ENCODE results near the gene CYP26A1.

DNA sequence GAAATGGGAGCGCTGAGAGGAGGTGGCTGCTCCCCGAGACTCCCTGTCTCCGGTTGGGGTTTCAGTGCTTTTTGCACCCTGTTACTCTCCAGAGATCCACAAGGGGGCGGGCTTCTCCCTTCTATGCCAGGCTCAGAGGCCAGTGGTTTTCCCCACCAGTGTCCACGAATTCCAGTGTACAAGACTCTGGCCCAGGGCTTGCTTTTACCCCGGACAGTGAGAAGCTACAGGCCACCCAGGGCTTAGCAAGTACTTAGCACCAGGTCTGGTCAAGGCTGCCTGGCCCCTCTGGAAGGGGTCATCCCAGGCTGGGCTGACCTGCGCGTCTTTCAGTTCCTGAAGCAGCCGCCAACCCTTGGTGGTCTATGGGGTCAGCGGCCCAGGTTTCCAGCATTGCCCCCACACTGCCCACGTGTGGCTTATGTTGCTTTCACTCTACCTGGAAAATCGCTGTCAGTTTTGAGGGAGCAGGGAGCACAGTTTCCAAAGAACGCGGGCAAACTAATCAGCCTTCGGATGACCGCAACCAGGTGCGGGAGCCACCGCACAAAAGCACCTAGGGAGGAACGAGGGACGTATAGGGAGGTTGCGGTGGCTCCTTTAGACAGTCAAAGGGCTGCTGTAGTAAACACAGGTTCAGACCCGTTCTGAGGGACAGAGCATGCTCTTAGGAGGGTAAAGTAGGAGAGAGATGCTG is 6.8 kb downstream of the CYP26A1 start:
- no peak for TF ChIP-seq EP300 (IDR thresholded peaks at IDR 0.05)
- TF ChIP-seq, protein P1, sequence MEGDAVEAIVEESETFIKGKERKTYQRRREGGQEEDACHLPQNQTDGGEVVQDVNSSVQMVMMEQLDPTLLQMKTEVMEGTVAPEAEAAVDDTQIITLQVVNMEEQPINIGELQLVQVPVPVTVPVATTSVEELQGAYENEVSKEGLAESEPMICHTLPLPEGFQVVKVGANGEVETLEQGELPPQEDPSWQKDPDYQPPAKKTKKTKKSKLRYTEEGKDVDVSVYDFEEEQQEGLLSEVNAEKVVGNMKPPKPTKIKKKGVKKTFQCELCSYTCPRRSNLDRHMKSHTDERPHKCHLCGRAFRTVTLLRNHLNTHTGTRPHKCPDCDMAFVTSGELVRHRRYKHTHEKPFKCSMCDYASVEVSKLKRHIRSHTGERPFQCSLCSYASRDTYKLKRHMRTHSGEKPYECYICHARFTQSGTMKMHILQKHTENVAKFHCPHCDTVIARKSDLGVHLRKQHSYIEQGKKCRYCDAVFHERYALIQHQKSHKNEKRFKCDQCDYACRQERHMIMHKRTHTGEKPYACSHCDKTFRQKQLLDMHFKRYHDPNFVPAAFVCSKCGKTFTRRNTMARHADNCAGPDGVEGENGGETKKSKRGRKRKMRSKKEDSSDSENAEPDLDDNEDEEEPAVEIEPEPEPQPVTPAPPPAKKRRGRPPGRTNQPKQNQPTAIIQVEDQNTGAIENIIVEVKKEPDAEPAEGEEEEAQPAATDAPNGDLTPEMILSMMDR (IDR thresholded peaks at IDR 0.05), result peak; percentile 28 to 58 (median 37)

All from ovary (tissue), 3 donors.